CD4-positive, alpha-beta T cell (primary cell): ENCODE results near the gene ASB3. TPM values are rescaled to one million over a fixed set of nuclear protein-coding genes. Genes with fewer than 3 reads are reported as not detected.

ENCODE experiments used
- ATAC-seq: fragments of 200-7000 bp; cut with Tn5 transposase; one replicate; pipeline ENCODE4 v1.10.0; 2022; ENCODE audit warnings: mild to moderate bottlenecking; ENCODE audit not compliant: poor library complexity
- CTCF ChIA-PET: fragments of 350-600 bp; sonication (Branson Sonifier 250); formaldehyde crosslinking; loops from one replicate; lab custom pipeline; 2021; ENCODE audit warnings: antibody characterized with exemption, inconsistent platforms; lab: Charles Lee
- POLR2A ChIA-PET: fragments of 350-600 bp; sonication (Branson Sonifier 250); formaldehyde crosslinking; loops from one replicate; lab custom pipeline; 2021; ENCODE audit warnings: antibody characterized with exemption, inconsistent platforms; lab: Charles Lee
- DNase-seq, 14 experiments: peaks; one replicate each; pipeline ENCODE4 v3.0.0-alpha.2; 2013 to 2020; ENCODE audit warnings: mixed read lengths in 2 of 14
- H3K27ac ChIP-seq, 2 donors: one replicate each; pipeline versions ENCODE4 v1.5.1 to v1.7.0; 2013; ENCODE audit warnings: low read length in 2 of 2, low read depth in 1 of 2, mild to moderate bottlenecking in 1 of 2
- H3K27me3 ChIP-seq, 2 experiments: 1 replicate in 1 of 2; 2 replicates in 1 of 2; pipeline versions ENCODE4 v1.6.1 to v1.7.0; 2013; ENCODE audit warnings: low read length in 2 of 2, control low read depth in 1 of 2, mild to moderate bottlenecking in 1 of 2, moderate library complexity in 1 of 2; ENCODE audit not compliant: insufficient read depth in 2 of 2, control insufficient read depth in 1 of 2
- H3K36me3 ChIP-seq: one replicate; pipeline ENCODE4 v1.6.1; 2013; ENCODE audit warnings: low read length, control low read depth; ENCODE audit not compliant: insufficient read depth
- H3K4me1 ChIP-seq: one replicate; pipeline ENCODE4 v1.6.1; 2013; ENCODE audit warnings: low read length, control low read depth; ENCODE audit not compliant: insufficient read depth
- H3K4me3 ChIP-seq: one replicate; pipeline ENCODE4 v1.5.1; 2013; ENCODE audit warnings: mild to moderate bottlenecking, low read length, moderate library complexity
- H3K9me3 ChIP-seq, 2 experiments: 1 replicate in 1 of 2; 2 replicates in 1 of 2; pipeline versions ENCODE4 v1.6.1 to v1.7.0; 2013; ENCODE audit warnings: low read length in 2 of 2, mild to moderate bottlenecking in 2 of 2, control low read depth in 1 of 2, moderate library complexity in 1 of 2; ENCODE audit not compliant: control insufficient read depth in 1 of 2, insufficient read depth in 1 of 2
- H3K27ac Mint-ChIP-seq: one replicate; pipeline ENCODE4 v1.8.0; 2020; ENCODE audit warnings: mixed read lengths
- H3K27me3 Mint-ChIP-seq: one replicate; pipeline ENCODE4 v1.8.0; 2021; ENCODE audit warnings: mixed read lengths
- H3K36me3 Mint-ChIP-seq: one replicate; pipeline ENCODE4 v1.8.0; 2021; ENCODE audit warnings: low read depth, mixed read lengths
- H3K4me1 Mint-ChIP-seq: one replicate; pipeline ENCODE4 v1.8.0; 2021; ENCODE audit warnings: low read depth, mixed read lengths
- H3K4me3 Mint-ChIP-seq: one replicate; pipeline ENCODE4 v1.8.0; 2020; ENCODE audit warnings: mild to moderate bottlenecking, mixed read lengths
- H3K9me3 Mint-ChIP-seq: one replicate; pipeline ENCODE4 v1.8.0; 2020; ENCODE audit warnings: mixed read lengths
- intact Hi-C, 2 experiments: fragments of 100-400 bp; cut with DNase I in 1 of 2; cut with micrococcal nuclease in 1 of 2; formaldehyde crosslinking; loops; one replicate each; pipeline versions ENCODE4 v1.15.1 to v1.9.0; 2023 to 2025; cut with DNase I, micrococcal nuclease
- total RNA-seq, 174 experiments: library from RNA in 2 of 174; stranded (reverse) in 2 of 174; gene quantifications; one replicate each; pipeline ENCODE4 v1.2.3 and lab custom pipeline; 2021 to 2026
- TF ChIP-seq, protein P1 (sequence below): fragments of 200-600 bp; IDR thresholded peaks from one replicate; pipeline ENCODE4 v1.8.0; 2022; ENCODE audit warnings: antibody characterized with exemption, mild to moderate bottlenecking

The ASB3 gene
- total RNA-seq, 2 experiments from 2014 or later = 31.0 to 34.3 TPM

DNA sequence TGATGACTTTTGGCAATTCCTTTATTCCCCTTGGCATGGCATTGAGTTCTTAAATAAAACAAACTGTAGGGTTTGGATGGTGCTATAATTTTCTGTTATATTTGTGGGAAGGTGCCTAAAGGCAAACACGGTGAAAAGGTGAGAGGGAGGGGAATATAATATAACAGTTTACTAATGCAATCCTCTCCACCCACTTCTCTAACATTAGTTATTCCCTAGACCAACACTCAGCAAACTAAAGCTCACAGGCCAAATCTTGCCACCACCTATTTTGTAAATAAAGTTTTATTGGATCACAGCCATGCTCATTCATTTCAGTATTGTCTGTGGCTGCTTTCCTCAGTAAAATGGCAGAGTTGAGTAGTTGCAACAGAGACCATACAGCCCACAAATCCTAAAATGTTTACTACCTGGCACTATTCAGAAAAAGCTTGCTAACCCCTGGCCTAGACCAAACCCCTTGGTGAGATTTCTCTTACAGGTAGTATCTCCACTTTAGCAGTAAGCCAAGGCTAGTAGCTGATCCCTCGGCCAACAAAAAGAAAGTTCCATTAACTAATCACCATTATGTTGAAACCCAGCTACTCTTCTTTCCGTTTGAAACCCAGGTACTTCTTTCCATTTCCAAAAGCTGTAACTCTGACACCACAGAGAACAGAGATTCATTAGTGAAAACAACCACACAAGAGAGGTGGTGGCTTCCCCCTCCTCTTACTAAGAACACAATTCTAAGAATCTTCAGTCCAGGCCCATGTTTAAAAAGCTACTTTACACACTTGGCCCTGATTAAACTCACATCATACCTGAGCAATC is 155.2 kb downstream of the ASB3 start:
- no peaks in the 10 kb centered on the region for H3K36me3 ChIP-seq
- Mint-ChIP-seq H3K27ac (no peak overlapping the region), H3K4me3 (no peak overlapping the region), H3K36me3 (no peaks in the 10 kb centered on the region), H3K4me1 (no peaks in the 10 kb centered on the region), H3K27me3 (no peaks in the 10 kb centered on the region), H3K9me3 (no peaks in the 10 kb centered on the region)
- H3K27me3 ChIP-seq = no peaks in the 10 kb centered on the region
- no peak overlapping the region for H3K4me3 ChIP-seq
- no peaks in the 10 kb centered on the region for H3K4me1 ChIP-seq
- no peaks in the 10 kb centered on the region for H3K9me3 ChIP-seq
- intact Hi-C loops = no loop called here
- H3K27ac ChIP-seq = no peak overlapping the region
- DNase-seq (peak in 1 of 14 experiments; percentile 18), ATAC-seq (no peak)
- POLR2A ChIA-PET = no interaction called here
- CTCF ChIA-PET = no interaction called here
- TF ChIP-seq, protein P1, sequence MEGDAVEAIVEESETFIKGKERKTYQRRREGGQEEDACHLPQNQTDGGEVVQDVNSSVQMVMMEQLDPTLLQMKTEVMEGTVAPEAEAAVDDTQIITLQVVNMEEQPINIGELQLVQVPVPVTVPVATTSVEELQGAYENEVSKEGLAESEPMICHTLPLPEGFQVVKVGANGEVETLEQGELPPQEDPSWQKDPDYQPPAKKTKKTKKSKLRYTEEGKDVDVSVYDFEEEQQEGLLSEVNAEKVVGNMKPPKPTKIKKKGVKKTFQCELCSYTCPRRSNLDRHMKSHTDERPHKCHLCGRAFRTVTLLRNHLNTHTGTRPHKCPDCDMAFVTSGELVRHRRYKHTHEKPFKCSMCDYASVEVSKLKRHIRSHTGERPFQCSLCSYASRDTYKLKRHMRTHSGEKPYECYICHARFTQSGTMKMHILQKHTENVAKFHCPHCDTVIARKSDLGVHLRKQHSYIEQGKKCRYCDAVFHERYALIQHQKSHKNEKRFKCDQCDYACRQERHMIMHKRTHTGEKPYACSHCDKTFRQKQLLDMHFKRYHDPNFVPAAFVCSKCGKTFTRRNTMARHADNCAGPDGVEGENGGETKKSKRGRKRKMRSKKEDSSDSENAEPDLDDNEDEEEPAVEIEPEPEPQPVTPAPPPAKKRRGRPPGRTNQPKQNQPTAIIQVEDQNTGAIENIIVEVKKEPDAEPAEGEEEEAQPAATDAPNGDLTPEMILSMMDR = no peak

DNA sequence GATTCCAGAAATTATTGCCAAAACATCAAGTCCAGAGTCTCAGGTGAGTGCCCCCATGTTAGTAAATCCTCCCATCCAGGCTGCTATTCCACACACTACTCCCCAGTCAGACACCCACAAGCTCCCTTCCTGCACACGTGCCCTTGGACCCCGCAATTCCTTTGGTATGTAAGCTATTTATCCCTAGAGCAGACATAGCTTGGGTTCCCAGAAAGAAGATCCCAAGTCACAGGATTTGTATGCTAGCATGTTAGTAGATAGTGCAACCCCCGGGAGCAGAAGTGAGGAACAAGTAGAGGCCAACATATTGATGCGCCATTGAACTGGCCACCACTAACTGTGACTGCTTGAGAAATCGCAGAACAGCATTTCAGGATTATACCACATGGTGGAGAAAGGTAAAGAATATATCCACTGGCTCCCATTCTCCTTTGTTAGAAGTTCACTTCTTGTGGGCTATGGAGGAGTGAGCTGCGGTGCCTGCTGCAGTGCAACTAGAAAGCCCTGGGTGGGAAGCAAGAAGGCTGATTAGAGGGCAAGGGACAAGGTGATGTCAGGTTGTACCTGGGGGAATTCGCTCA is 156.6 kb downstream of the ASB3 start:
- no peaks in the 10 kb centered on the region for H3K27me3 ChIP-seq
- H3K9me3 ChIP-seq = no peaks in the 10 kb centered on the region
- intact Hi-C loops = no loop called here
- ATAC-seq (no peak), DNase-seq (no peak)
- no peaks in the 10 kb centered on the region for H3K36me3 Mint-ChIP-seq
- no peak overlapping the region for H3K27ac Mint-ChIP-seq
- no peaks in the 10 kb centered on the region for H3K9me3 Mint-ChIP-seq
- TF ChIP-seq, protein P1 = no peak
- no peak overlapping the region for H3K4me3 Mint-ChIP-seq
- no peaks in the 10 kb centered on the region for H3K36me3 ChIP-seq
- no peaks in the 10 kb centered on the region for H3K4me1 Mint-ChIP-seq
- no peak overlapping the region for H3K4me3 ChIP-seq
- ChIA-PET CTCF (no interaction called here), POLR2A (no interaction called here)
- no peaks in the 10 kb centered on the region for H3K27me3 Mint-ChIP-seq
- no peaks in the 10 kb centered on the region for H3K4me1 ChIP-seq
- no peak overlapping the region for H3K27ac ChIP-seq

DNA sequence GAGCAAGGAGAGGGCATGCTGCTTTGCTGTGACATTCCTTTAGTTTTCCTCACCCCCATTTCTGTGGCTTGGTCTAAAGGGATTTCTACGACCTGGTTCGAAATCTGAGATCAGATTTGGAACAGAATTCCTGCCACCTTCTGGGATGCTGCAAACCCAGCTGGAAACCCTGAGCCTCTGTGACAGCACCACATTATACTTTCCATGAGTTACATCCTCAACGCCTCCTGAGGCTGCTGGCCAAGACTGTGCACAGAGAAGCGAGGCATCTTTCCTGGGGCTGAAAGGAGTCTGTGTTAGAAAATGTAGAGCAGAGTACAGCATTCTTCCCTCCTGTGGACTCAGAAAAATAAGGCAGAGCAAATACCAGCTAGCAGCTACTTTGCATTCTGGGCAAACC is 157.3 kb downstream of the ASB3 start:
- ChIA-PET CTCF (no interaction called here), POLR2A (no interaction called here)
- Histone ChIP-seq H3K4me3 (no peak overlapping the region), H3K27ac (no peak overlapping the region), H3K9me3 (no peaks in the 10 kb centered on the region), H3K27me3 (no peaks in the 10 kb centered on the region), H3K4me1 (no peaks in the 10 kb centered on the region), H3K36me3 (no peaks in the 10 kb centered on the region)
- intact Hi-C loops = no loop called here
- Mint-ChIP-seq H3K36me3 (no peaks in the 10 kb centered on the region), H3K4me1 (no peaks in the 10 kb centered on the region), H3K9me3 (no peaks in the 10 kb centered on the region), H3K27ac (no peak overlapping the region), H3K4me3 (no peak overlapping the region), H3K27me3 (no peaks in the 10 kb centered on the region)
- ATAC-seq (no peak), DNase-seq (no peak)
- TF ChIP-seq, protein P1 = no peak
